Mesendoderm (in vitro differentiated cells): ENCODE measurements around the gene THSD4.

Source experiments
- DNase-seq: peaks from one replicate; pipeline ENCODE4 v3.0.0; 2013
- H2AK5ac ChIP-seq: 2 replicates; pipeline ENCODE4 v1.6.1; 2013; ENCODE audit warnings: low read length, inconsistent platforms
- H2BK120ac ChIP-seq: 2 replicates; pipeline ENCODE4 v1.6.1; 2013; ENCODE audit warnings: low read depth, mild to moderate bottlenecking, low read length, moderate library complexity, mixed read lengths
- H2BK15ac ChIP-seq: replicated peaks from 2 replicates; pipeline ENCODE4 v1.6.1; 2013; ENCODE audit warnings: low read depth, mild to moderate bottlenecking, moderate library complexity
- H2BK5ac ChIP-seq: 2 replicates; pipeline ENCODE4 v1.6.1; 2013; ENCODE audit warnings: low read length, inconsistent platforms
- H3K18ac ChIP-seq: 2 replicates; pipeline ENCODE4 v1.6.1; 2013; ENCODE audit warnings: mild to moderate bottlenecking, low read length, mixed read lengths
- H3K23ac ChIP-seq: one replicate; pipeline ENCODE4 v1.6.1; 2013; ENCODE audit warnings: low read length
- H3K27ac ChIP-seq: 2 replicates; pipeline ENCODE4 v1.5.1; 2013; ENCODE audit warnings: low read depth, mild to moderate bottlenecking, inconsistent platforms, low read length, moderate library complexity
- H3K27me3 ChIP-seq: 2 replicates; pipeline ENCODE4 v1.6.1; 2013; ENCODE audit warnings: low read length, control low read depth, mild to moderate bottlenecking, inconsistent platforms; ENCODE audit not compliant: insufficient read depth, poor library complexity
- H3K36me3 ChIP-seq: 2 replicates; pipeline ENCODE4 v1.6.1; 2013; ENCODE audit warnings: low read length, inconsistent platforms; ENCODE audit not compliant: control insufficient read depth, insufficient read depth
- H3K4ac ChIP-seq: one replicate; pipeline ENCODE4 v1.6.1; 2013; ENCODE audit warnings: low read depth, mild to moderate bottlenecking, low read length, moderate library complexity
- H3K4me1 ChIP-seq: 2 replicates; pipeline ENCODE4 v1.6.1; 2013; ENCODE audit warnings: low read depth, low read length, inconsistent platforms; ENCODE audit not compliant: control insufficient read depth
- H3K4me2 ChIP-seq: 2 replicates; pipeline ENCODE4 v1.6.1; 2013; ENCODE audit warnings: low read length
- H3K4me3 ChIP-seq: 2 replicates; pipeline ENCODE4 v1.5.1; 2013; ENCODE audit warnings: mild to moderate bottlenecking, low read length
- H3K56ac ChIP-seq: one replicate; pipeline ENCODE4 v1.6.1; 2013; ENCODE audit warnings: low read length
- H3K79me1 ChIP-seq: 2 replicates; pipeline ENCODE4 v1.6.1; 2013; ENCODE audit warnings: low read length, inconsistent platforms
- H3K79me2 ChIP-seq: 2 replicates; pipeline ENCODE4 v1.6.1; 2013; ENCODE audit warnings: mild to moderate bottlenecking, low read length; ENCODE audit not compliant: control insufficient read depth, insufficient read depth
- H3K9ac ChIP-seq: 2 replicates; pipeline ENCODE4 v1.6.1; 2013; ENCODE audit warnings: low read length, inconsistent platforms
- H4K5ac ChIP-seq: one replicate; pipeline ENCODE4 v1.6.1; 2013; ENCODE audit warnings: low read length
- H4K8ac ChIP-seq: one replicate; pipeline ENCODE4 v1.6.1; 2013; ENCODE audit warnings: low read depth, mild to moderate bottlenecking, control low read depth, low read length, moderate library complexity
- WGBS: extraction: QIAGEN DNeasy Blood & Tissue Kit; methylation state at CpG from one replicate; pipeline ENCODE4 v1.1.7; 2013; ENCODE audit warnings: low lambda C conversion rate, missing lambda C conversion rate; ENCODE audit not compliant: insufficient coverage; ENCODE audit errors: extremely low coverage; 5-methylcytosine and 5-hydroxymethylcytosine counted together

Gene THSD4

GRCh38 chr15:71224024-71224423 lies 108.8 kb downstream of the THSD4 start:
- H3K4me3 ChIP-seq: no peak overlapping the region
- no peak overlapping the region for H3K4me2 ChIP-seq
- no CpG with 5 or more reads among the region's 4 CpGs for WGBS
- no peak overlapping the region for H3K4ac ChIP-seq
- H3K27ac ChIP-seq: no peak overlapping the region
- H3K79me2 ChIP-seq: no peaks in the 10 kb centered on the region
- no peak overlapping the region for H3K56ac ChIP-seq
- H2BK15ac ChIP-seq: no peak overlapping the region
- no peaks in the 10 kb centered on the region for H3K79me1 ChIP-seq
- no peak overlapping the region for H3K23ac ChIP-seq
- no peak for DNase-seq
- H4K8ac ChIP-seq: no peak overlapping the region
- no peak overlapping the region for H3K18ac ChIP-seq
- H2BK120ac ChIP-seq: no peak overlapping the region
- H3K36me3 ChIP-seq: no peaks in the 10 kb centered on the region
- H3K9ac ChIP-seq: no peak overlapping the region
- no peaks in the 10 kb centered on the region for H3K27me3 ChIP-seq
- H2BK5ac ChIP-seq: no peak overlapping the region
- no peak overlapping the region for H2AK5ac ChIP-seq
- H3K4me1 ChIP-seq: peaks cover 5% of the 10 kb centered on the region
- H4K5ac ChIP-seq: no peak overlapping the region

GRCh38 chr15:71225851-71226250 lies 110.6 kb downstream of the THSD4 start:
- H4K8ac ChIP-seq: no peak overlapping the region
- no peak overlapping the region for H3K4ac ChIP-seq
- H2BK120ac ChIP-seq: no peak overlapping the region
- H4K5ac ChIP-seq: no peak overlapping the region
- H2AK5ac ChIP-seq: no peak overlapping the region
- no peaks in the 10 kb centered on the region for H3K27me3 ChIP-seq
- no peaks in the 10 kb centered on the region for H3K79me1 ChIP-seq
- no peak overlapping the region for H3K18ac ChIP-seq
- H3K27ac ChIP-seq: no peak overlapping the region
- no peak overlapping the region for H3K4me2 ChIP-seq
- no peaks in the 10 kb centered on the region for H3K36me3 ChIP-seq
- no peak overlapping the region for H3K23ac ChIP-seq
- no peak overlapping the region for H3K4me3 ChIP-seq
- no peak for DNase-seq
- no peak overlapping the region for H3K9ac ChIP-seq
- H3K4me1 ChIP-seq: peaks cover 5% of the 10 kb centered on the region
- no peak overlapping the region for H2BK5ac ChIP-seq
- no peaks in the 10 kb centered on the region for H3K79me2 ChIP-seq
- H3K56ac ChIP-seq: no peak overlapping the region
- WGBS: no CpG with 5 or more reads among the region's 2 CpGs
- H2BK15ac ChIP-seq: no peak overlapping the region

- Histone ChIP-seq H3K18ac (no peak overlapping the region), H2BK15ac (no peak overlapping the region), H3K27ac (peak overlapping the region; percentile 6), H3K79me2 (no peaks in the 10 kb centered on the region), H2AK5ac (no peak overlapping the region), H2BK5ac (no peak overlapping the region), H2BK120ac (no peak overlapping the region), H4K8ac (no peak overlapping the region), H3K4me3 (no peak overlapping the region), H3K4me1 (peaks cover 5% of the 10 kb centered on the region), H3K56ac (no peak overlapping the region), H3K79me1 (no peaks in the 10 kb centered on the region), H3K4ac (no peak overlapping the region), H3K23ac (no peak overlapping the region), H3K9ac (no peak overlapping the region), H3K4me2 (no peak overlapping the region), H3K36me3 (no peaks in the 10 kb centered on the region), H3K27me3 (no peaks in the 10 kb centered on the region), H4K5ac (no peak overlapping the region)
- peak; percentile 58 for DNase-seq
- no CpG with 5 or more reads among the region's 15 CpGs for WGBS
These were observed 111.5 kb downstream of the THSD4 start for GRCh38 chr15:71226536-71227455.

GRCh38 chr15:71228403-71228802 lies 113.1 kb downstream of the THSD4 start:
- Histone ChIP-seq H2BK15ac (no peak overlapping the region), H3K23ac (no peak overlapping the region), H3K79me2 (no peaks in the 10 kb centered on the region), H3K4ac (no peak overlapping the region), H3K56ac (no peak overlapping the region), H2AK5ac (no peak overlapping the region), H3K4me1 (peaks cover 5% of the 10 kb centered on the region), H3K27ac (no peak overlapping the region), H3K27me3 (no peaks in the 10 kb centered on the region), H2BK120ac (no peak overlapping the region), H2BK5ac (no peak overlapping the region), H3K4me3 (no peak overlapping the region), H3K9ac (no peak overlapping the region), H3K18ac (no peak overlapping the region), H3K79me1 (no peaks in the 10 kb centered on the region), H3K4me2 (no peak overlapping the region), H4K5ac (no peak overlapping the region), H3K36me3 (no peaks in the 10 kb centered on the region), H4K8ac (no peak overlapping the region)
- no peak for DNase-seq
- no CpG with 5 or more reads among the region's 1 CpG for WGBS

GRCh38 chr15:71230303-71230702 lies 115.0 kb downstream of the THSD4 start:
- no peak overlapping the region for H2BK15ac ChIP-seq
- H4K5ac ChIP-seq: no peak overlapping the region
- no peak overlapping the region for H3K56ac ChIP-seq
- H2BK120ac ChIP-seq: no peak overlapping the region
- no peak overlapping the region for H3K4me2 ChIP-seq
- H3K4ac ChIP-seq: no peak overlapping the region
- no peaks in the 10 kb centered on the region for H3K79me2 ChIP-seq
- H3K27ac ChIP-seq: no peak overlapping the region
- H2AK5ac ChIP-seq: no peak overlapping the region
- H3K79me1 ChIP-seq: no peaks in the 10 kb centered on the region
- H3K4me1 ChIP-seq: peaks cover 5% of the 10 kb centered on the region
- DNase-seq: no peak
- no CpG with 5 or more reads among the region's 8 CpGs for WGBS
- no peak overlapping the region for H3K4me3 ChIP-seq
- no peaks in the 10 kb centered on the region for H3K36me3 ChIP-seq
- no peaks in the 10 kb centered on the region for H3K27me3 ChIP-seq
- no peak overlapping the region for H4K8ac ChIP-seq
- no peak overlapping the region for H2BK5ac ChIP-seq
- no peak overlapping the region for H3K9ac ChIP-seq
- H3K23ac ChIP-seq: no peak overlapping the region
- H3K18ac ChIP-seq: no peak overlapping the region

- DNase-seq: no peak
These were observed 116.5 kb downstream of the THSD4 start for GRCh38 chr15:71231758-71232157.

More at GRCh38 chr15:71231758-71232157, 116.5 kb downstream of the THSD4 start:
- no peak overlapping the region for H3K56ac ChIP-seq
- H3K79me2 ChIP-seq: no peaks in the 10 kb centered on the region
- H3K4me3 ChIP-seq: no peak overlapping the region
- no peak overlapping the region for H3K27ac ChIP-seq
- H3K4me2 ChIP-seq: no peak overlapping the region
- H2BK15ac ChIP-seq: no peak overlapping the region
- H3K4me1 ChIP-seq: peaks cover 4% of the 10 kb centered on the region
- no peak overlapping the region for H3K23ac ChIP-seq
- H3K18ac ChIP-seq: no peak overlapping the region
- no peak overlapping the region for H2BK5ac ChIP-seq
- WGBS: no CpG with 5 or more reads among the region's 6 CpGs
- H3K79me1 ChIP-seq: no peaks in the 10 kb centered on the region
- no peak overlapping the region for H3K4ac ChIP-seq
- H3K27me3 ChIP-seq: no peaks in the 10 kb centered on the region
- H2BK120ac ChIP-seq: no peak overlapping the region
- H2AK5ac ChIP-seq: no peak overlapping the region
- no peak overlapping the region for H4K8ac ChIP-seq
- H3K9ac ChIP-seq: no peak overlapping the region
- no peak overlapping the region for H4K5ac ChIP-seq
- no peaks in the 10 kb centered on the region for H3K36me3 ChIP-seq
